GM12873 (cell line): ENCODE data around the gene MPG.

Experiments used
- CTCF ChIP-seq: IDR thresholded peaks from 2 replicates; pipeline ENCODE4 v1.5.1; 2012; ENCODE audit warnings: low read depth, mild to moderate bottlenecking, moderate library complexity, low read length, control low read depth; ENCODE audit not compliant: insufficient read depth; ENCODE audit errors: missing control alignments

MPG gene

GRCh38 chr16:89391-90302 lies 11.6 kb downstream of the MPG start:
- TF ChIP-seq CTCF = no peak

GRCh38 chr16:91484-91883 lies 13.5 kb downstream of the MPG start:
- no peak for TF ChIP-seq CTCF

GRCh38 chr16:92431-93339 lies 14.7 kb downstream of the MPG start:
- no peak for TF ChIP-seq CTCF

- no peak for TF ChIP-seq CTCF
Measured at GRCh38 chr16:94918-95265, 16.9 kb downstream of the MPG start.

GRCh38 chr16:96935-97381 lies 18.9 kb downstream of the MPG start:
- peak; percentile 99 for TF ChIP-seq CTCF

- no peak for TF ChIP-seq CTCF
Measured at GRCh38 chr16:97822-98221, 19.8 kb downstream of the MPG start.

GRCh38 chr16:100989-101388 lies 23.0 kb downstream of the MPG start:
- TF ChIP-seq CTCF = no peak
